K562 (cell line): Measurements from ENCODE around the gene ROM1. TPM values are rescaled to one million over a fixed set of nuclear protein-coding genes. Genes with fewer than 3 reads are reported as not detected.

Experiments
- KLF10 ChIP-seq: fragments of 250-450 bp; sonication (Bioruptor Pico); IDR thresholded peaks from 2 replicates; pipeline ENCODE4 v1.6.1; 2021; ENCODE audit warnings: matching md5 sums
- LEF1 ChIP-seq: fragments of 450-650 bp; IDR thresholded peaks from 2 replicates; pipeline ENCODE4 v1.6.1; 2016; ENCODE audit warnings: mild to moderate bottlenecking
- RFX7 ChIP-seq: fragments of 250-450 bp; sonication (Bioruptor Pico); IDR thresholded peaks from 2 replicates; pipeline ENCODE4 v1.5.1; 2021; ENCODE audit warnings: mild to moderate bottlenecking
- SAP30 ChIP-seq: fragments of 200-600 bp; sonication (generic); IDR thresholded peaks from 2 replicates; pipeline ENCODE4 v1.6.1; 2012; ENCODE audit warnings: borderline replicate concordance, low read depth, mild to moderate bottlenecking, moderate library complexity, low read length, control low read depth, inconsistent platforms; ENCODE audit not compliant: insufficient read depth, poor library complexity, severe bottlenecking
- SIN3B ChIP-seq: fragments of 450-650 bp; IDR thresholded peaks from 2 replicates; pipeline ENCODE4 v1.6.1; 2017; ENCODE audit warnings: low read depth, mild to moderate bottlenecking, moderate library complexity
- TEAD1 ChIP-seq, 2 experiments: fragments of 450-650 bp in 1 of 2; sonication (generic) in 1 of 2; formaldehyde crosslinking; IDR thresholded peaks; 2 replicates each; pipeline versions ENCODE4 v1.4.0 to v1.8.0; 2020 to 2022; ENCODE audit warnings: mild to moderate bottlenecking in 2 of 2, missing genetic modification reagents in 1 of 2
- ZNF282 ChIP-seq: sonication (generic); formaldehyde crosslinking; IDR thresholded peaks from 2 replicates; pipeline ENCODE4 v1.8.1; 2023; ENCODE audit warnings: missing genetic modification reagents
- polyA plus RNA-seq, 8 experiments: library from polyadenylated mRNA; depleted of rRNA in 4 of 8; stranded (reverse) in 5 of 8; unstranded in 3 of 8; fragments of >200 nt; fragmentation: Nextera tagmentation in 2 of 8; fragmentation: Illumina TruSeq in 1 of 8; extraction: Ambion mirVana in 2 of 8; extraction: Trizol in 1 of 8; gene quantifications; 2 replicates each; pipeline versions ENCODE4 v1.2.1 to v1.2.3, GENCODE V29; 2011 to 2014; ENCODE audit warnings: inconsistent platforms in 1 of 8, missing spikeins in 1 of 8
- total RNA-seq, 7 experiments: library from RNA; depleted of rRNA in 6 of 7; stranded (reverse); fragments of >200 nt in 6 of 7; fragmentation: Illumina TruSeq in 2 of 7; extraction: Trizol in 2 of 7; gene quantifications; 2 replicates each; pipeline versions ENCODE4 v1.2.1 to v1.2.3, GENCODE V29; 2011 to 2021; ENCODE audit warnings: low replicate concordance in 1 of 7
- TF ChIP-seq, protein P1 (sequence below): sonication (generic); formaldehyde crosslinking; IDR thresholded peaks from 2 replicates; pipeline ENCODE4 v1.8.1; 2023; ENCODE audit warnings: missing genetic modification reagents, mild to moderate bottlenecking, borderline replicate concordance
- TF ChIP-seq, protein P2 (sequence below): sonication (generic); formaldehyde crosslinking; IDR thresholded peaks from 2 replicates; pipeline ENCODE4 v1.8.0; 2022; ENCODE audit warnings: mild to moderate bottlenecking, low read depth, missing genetic modification reagents
- TF ChIP-seq, protein P3 (sequence below), 3 experiments: fragments of 200-800 bp in 1 of 3; sonication (Bioruptor generic) in 1 of 3; sonication (generic) in 1 of 3; formaldehyde crosslinking in 1 of 3; IDR thresholded peaks; 2 replicates each; pipeline versions ENCODE4 v1.6.1 to v1.8.0; 2016 to 2022; ENCODE audit warnings: mild to moderate bottlenecking in 2 of 3, missing compliant biosample characterization in 2 of 3, missing genetic modification characterization in 2 of 3, missing genetic modification reagents in 1 of 3
- TF ChIP-seq, protein P4 (sequence below): fragments of 450-650 bp; IDR thresholded peaks from 2 replicates; pipeline ENCODE4 v1.6.1; 2016; ENCODE audit warnings: borderline replicate concordance
- TF ChIP-seq, protein P5 (sequence below): fragments of 250-450 bp; sonication (Bioruptor Pico); IDR thresholded peaks from 2 replicates; pipeline ENCODE4 v1.5.0; 2020; ENCODE audit warnings: mild to moderate bottlenecking
- TF ChIP-seq, protein P6 (sequence below): fragments of 450-650 bp; formaldehyde crosslinking; IDR thresholded peaks from 2 replicates; pipeline ENCODE4 v1.4.0; 2022; ENCODE audit warnings: mild to moderate bottlenecking, moderate library complexity

The ROM1 gene
- total and polyA plus RNA-seq, 9 of the 15 experiments (the other 6 are each of a cell fraction or from before 2014, with no cell fraction given), result 0.75 to 4.0 (median 2.6) TPM

DNA sequence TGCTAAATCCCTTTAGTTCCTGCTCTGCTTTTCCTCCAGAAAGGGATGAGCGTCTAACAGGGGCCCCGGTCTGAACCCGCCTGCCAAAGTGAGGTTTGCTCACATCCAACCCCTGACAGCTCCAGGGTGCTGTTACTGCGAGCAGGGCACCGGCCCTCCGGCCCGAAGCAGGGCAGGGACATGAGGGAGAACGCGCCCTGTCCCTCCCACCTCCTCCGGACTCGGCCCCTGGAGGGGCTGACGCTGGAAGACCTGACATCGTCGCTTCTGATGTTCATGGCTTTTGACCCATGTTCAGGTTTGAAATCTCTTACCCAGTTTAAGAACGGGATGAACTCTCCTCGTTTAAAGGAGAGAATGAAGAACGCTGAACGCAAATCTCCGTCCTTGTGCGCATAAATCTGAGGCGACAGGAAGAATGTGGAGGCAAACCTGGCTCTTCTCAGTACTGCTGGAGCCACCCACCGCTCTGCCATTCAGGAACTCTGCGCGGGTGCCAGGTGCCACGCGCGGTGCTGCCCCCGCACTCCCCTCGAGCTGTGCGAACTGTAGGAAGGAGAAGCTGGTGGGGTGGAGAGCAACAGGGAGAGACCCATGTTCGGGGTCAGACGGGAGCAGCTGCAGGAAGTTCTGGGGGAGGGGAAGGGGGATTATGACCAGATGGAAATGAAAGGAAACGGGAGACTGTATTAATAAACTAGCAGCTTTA is 38.5 kb upstream of the ROM1 start (continued):
- TF ChIP-seq, protein P1, sequence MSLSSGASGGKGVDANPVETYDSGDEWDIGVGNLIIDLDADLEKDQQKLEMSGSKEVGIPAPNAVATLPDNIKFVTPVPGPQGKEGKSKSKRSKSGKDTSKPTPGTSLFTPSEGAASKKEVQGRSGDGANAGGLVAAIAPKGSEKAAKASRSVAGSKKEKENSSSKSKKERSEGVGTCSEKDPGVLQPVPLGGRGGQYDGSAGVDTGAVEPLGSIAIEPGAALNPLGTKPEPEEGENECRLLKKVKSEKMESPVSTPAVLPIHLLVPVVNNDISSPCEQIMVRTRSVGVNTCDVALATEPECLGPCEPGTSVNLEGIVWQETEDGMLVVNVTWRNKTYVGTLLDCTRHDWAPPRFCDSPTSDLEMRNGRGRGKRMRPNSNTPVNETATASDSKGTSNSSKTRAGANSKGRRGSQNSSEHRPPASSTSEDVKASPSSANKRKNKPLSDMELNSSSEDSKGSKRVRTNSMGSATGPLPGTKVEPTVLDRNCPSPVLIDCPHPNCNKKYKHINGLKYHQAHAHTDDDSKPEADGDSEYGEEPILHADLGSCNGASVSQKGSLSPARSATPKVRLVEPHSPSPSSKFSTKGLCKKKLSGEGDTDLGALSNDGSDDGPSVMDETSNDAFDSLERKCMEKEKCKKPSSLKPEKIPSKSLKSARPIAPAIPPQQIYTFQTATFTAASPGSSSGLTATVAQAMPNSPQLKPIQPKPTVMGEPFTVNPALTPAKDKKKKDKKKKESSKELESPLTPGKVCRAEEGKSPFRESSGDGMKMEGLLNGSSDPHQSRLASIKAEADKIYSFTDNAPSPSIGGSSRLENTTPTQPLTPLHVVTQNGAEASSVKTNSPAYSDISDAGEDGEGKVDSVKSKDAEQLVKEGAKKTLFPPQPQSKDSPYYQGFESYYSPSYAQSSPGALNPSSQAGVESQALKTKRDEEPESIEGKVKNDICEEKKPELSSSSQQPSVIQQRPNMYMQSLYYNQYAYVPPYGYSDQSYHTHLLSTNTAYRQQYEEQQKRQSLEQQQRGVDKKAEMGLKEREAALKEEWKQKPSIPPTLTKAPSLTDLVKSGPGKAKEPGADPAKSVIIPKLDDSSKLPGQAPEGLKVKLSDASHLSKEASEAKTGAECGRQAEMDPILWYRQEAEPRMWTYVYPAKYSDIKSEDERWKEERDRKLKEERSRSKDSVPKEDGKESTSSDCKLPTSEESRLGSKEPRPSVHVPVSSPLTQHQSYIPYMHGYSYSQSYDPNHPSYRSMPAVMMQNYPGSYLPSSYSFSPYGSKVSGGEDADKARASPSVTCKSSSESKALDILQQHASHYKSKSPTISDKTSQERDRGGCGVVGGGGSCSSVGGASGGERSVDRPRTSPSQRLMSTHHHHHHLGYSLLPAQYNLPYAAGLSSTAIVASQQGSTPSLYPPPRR (CRISPR knock-in tag), result no peak
- TF ChIP-seq LEF1 (no peak), RFX7 (CRISPR knock-in tag) (peak; percentile 66), TEAD1 (CRISPR knock-in tag; IDR thresholded peaks at IDR 0.05) (0 out of 4 replicates have a peak, but pooled peaks of 1 of the 2 experiments have one; percentile 10), KLF10 (CRISPR knock-in tag) (no peak), SIN3B (0 out of 2 replicates have a peak, but pooled peaks have one; percentile 34), ZNF282 (CRISPR knock-in tag) (no peak), SAP30 (peak; percentile 48)
- TF ChIP-seq, protein P2, sequence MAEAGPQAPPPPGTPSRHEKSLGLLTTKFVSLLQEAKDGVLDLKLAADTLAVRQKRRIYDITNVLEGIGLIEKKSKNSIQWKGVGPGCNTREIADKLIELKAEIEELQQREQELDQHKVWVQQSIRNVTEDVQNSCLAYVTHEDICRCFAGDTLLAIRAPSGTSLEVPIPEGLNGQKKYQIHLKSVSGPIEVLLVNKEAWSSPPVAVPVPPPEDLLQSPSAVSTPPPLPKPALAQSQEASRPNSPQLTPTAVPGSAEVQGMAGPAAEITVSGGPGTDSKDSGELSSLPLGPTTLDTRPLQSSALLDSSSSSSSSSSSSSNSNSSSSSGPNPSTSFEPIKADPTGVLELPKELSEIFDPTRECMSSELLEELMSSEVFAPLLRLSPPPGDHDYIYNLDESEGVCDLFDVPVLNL (CRISPR knock-in tag), result 0 out of 2 replicates have a peak, but pooled peaks have one; percentile 27
- TF ChIP-seq, protein P3, sequence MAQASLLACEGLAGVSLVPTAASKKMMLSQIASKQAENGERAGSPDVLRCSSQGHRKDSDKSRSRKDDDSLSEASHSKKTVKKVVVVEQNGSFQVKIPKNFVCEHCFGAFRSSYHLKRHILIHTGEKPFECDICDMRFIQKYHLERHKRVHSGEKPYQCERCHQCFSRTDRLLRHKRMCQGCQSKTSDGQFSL (CRISPR knock-in tag; IDR thresholded peaks at IDR 0.05), result no peak
- TF ChIP-seq, protein P3 (tag; IDR thresholded peaks at IDR 0.05), result peak in 1 of 2 experiments; percentile 26; a peak in 1 of 4 replicates
- TF ChIP-seq, protein P4, sequence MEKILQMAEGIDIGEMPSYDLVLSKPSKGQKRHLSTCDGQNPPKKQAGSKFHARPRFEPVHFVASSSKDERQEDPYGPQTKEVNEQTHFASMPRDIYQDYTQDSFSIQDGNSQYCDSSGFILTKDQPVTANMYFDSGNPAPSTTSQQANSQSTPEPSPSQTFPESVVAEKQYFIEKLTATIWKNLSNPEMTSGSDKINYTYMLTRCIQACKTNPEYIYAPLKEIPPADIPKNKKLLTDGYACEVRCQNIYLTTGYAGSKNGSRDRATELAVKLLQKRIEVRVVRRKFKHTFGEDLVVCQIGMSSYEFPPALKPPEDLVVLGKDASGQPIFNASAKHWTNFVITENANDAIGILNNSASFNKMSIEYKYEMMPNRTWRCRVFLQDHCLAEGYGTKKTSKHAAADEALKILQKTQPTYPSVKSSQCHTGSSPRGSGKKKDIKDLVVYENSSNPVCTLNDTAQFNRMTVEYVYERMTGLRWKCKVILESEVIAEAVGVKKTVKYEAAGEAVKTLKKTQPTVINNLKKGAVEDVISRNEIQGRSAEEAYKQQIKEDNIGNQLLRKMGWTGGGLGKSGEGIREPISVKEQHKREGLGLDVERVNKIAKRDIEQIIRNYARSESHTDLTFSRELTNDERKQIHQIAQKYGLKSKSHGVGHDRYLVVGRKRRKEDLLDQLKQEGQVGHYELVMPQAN, result peak; percentile 29; the same call in 1 of the 2 replicates
- TF ChIP-seq, protein P5, sequence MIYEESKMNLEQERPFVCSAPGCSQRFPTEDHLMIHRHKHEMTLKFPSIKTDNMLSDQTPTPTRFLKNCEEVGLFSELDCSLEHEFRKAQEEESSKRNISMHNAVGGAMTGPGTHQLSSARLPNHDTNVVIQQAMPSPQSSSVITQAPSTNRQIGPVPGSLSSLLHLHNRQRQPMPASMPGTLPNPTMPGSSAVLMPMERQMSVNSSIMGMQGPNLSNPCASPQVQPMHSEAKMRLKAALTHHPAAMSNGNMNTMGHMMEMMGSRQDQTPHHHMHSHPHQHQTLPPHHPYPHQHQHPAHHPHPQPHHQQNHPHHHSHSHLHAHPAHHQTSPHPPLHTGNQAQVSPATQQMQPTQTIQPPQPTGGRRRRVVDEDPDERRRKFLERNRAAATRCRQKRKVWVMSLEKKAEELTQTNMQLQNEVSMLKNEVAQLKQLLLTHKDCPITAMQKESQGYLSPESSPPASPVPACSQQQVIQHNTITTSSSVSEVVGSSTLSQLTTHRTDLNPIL (CRISPR knock-in tag), result 0 out of 2 replicates have a peak, but pooled peaks have one; percentile 34
- TF ChIP-seq, protein P6, sequence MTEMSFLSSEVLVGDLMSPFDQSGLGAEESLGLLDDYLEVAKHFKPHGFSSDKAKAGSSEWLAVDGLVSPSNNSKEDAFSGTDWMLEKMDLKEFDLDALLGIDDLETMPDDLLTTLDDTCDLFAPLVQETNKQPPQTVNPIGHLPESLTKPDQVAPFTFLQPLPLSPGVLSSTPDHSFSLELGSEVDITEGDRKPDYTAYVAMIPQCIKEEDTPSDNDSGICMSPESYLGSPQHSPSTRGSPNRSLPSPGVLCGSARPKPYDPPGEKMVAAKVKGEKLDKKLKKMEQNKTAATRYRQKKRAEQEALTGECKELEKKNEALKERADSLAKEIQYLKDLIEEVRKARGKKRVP (CRISPR knock-in tag), result peak; percentile 30; the same call in 1 of the 2 replicates
